Suppressor macrophage (primary cell): ENCODE measurements around the gene PLXNA3.

ENCODE experiments used
- DNase-seq, 4 experiments: peaks; one replicate each; pipeline ENCODE4 v3.0.0-alpha.2; 2020 to 2022

The PLXNA3 gene

GRCh38 chrX:154459832-154460231 is 1.8 kb downstream of the PLXNA3 start:
- DNase-seq, result no peak

- no peak for DNase-seq
Observed at GRCh38 chrX:154460326-154460725, 2.2 kb downstream of the PLXNA3 start.

- DNase-seq, result no peak
Observed at GRCh38 chrX:154462396-154462795, 4.3 kb downstream of the PLXNA3 start.

GRCh38 chrX:154463611-154464220 is 5.6 kb downstream of the PLXNA3 start:
- no peak for DNase-seq

- no peak for DNase-seq
Observed at GRCh38 chrX:154464806-154465365, 6.8 kb downstream of the PLXNA3 start.

- DNase-seq, result no peak
Observed at GRCh38 chrX:154465601-154466000, 7.5 kb downstream of the PLXNA3 start.

- no peak for DNase-seq
Observed at GRCh38 chrX:154466036-154466435, 8.0 kb downstream of the PLXNA3 start.

- DNase-seq, result no peak
Observed at GRCh38 chrX:154466907-154467306, 8.8 kb downstream of the PLXNA3 start.

- no peak for DNase-seq
Observed at GRCh38 chrX:154467556-154467955, 9.5 kb downstream of the PLXNA3 start.

GRCh38 chrX:154468217-154468616 is 10.1 kb downstream of the PLXNA3 start:
- DNase-seq, result no peak

GRCh38 chrX:154469114-154469513 is 11.0 kb downstream of the PLXNA3 start:
- DNase-seq, result no peak

GRCh38 chrX:154469880-154470279 is 11.8 kb downstream of the PLXNA3 start:
- DNase-seq, result no peak

GRCh38 chrX:154470434-154470833 is 12.4 kb downstream of the PLXNA3 start:
- no peak for DNase-seq

GRCh38 chrX:154470914-154471568 is 13.0 kb downstream of the PLXNA3 start:
- no peak for DNase-seq

- no peak for DNase-seq
Observed at GRCh38 chrX:154471839-154472684, 14.0 kb downstream of the PLXNA3 start.

GRCh38 chrX:154472685-154473632 is 14.9 kb downstream of the PLXNA3 start:
- DNase-seq, result no peak

- no peak for DNase-seq
Observed at GRCh38 chrX:154473683-154474082, 15.6 kb downstream of the PLXNA3 start.

GRCh38 chrX:154476821-154477220 is 18.7 kb downstream of the PLXNA3 start:
- DNase-seq, result no peak

GRCh38 chrX:154477891-154478477 is 19.9 kb downstream of the PLXNA3 start:
- DNase-seq, result no peak

- DNase-seq, result peak; percentile 94 to 97 (median 96)
Observed at GRCh38 chrX:154478728-154479622, 20.9 kb downstream of the PLXNA3 start, which contains the start of gene LAGE3. TSS of gene LAGE3 (minus strand) at chrX:154479281. CDS start at chrX:154478915, 366 bp downstream.

- no peak for DNase-seq
Observed at GRCh38 chrX:154481195-154481594, 23.1 kb downstream of the PLXNA3 start.
